NCI-H2196 (cell line): Measurements from ENCODE around the gene KAT8.
"Not testable (repeated sequence)": the region's sequence is repeated elsewhere in the genome, so short reads cannot be mapped to it uniquely, and the experiment has no call there.

Experiments used
- DNase-seq: peaks from one replicate; lab custom pipeline; 2025; ENCODE audit not compliant: unreplicated experiment; lab: John Stamatoyannopoulos, UW

Gene KAT8

GRCh38 chr16:31144418-31144817, 27.0 kb downstream of the KAT8 start:
- DNase-seq: not testable (repeated sequence)

GRCh38 chr16:31145398-31145990, 28.0 kb downstream of the KAT8 start:
- DNase-seq: no peak

- DNase-seq: no peak
Measured at GRCh38 chr16:31147574-31147973, 30.1 kb downstream of the KAT8 start.

- no peak for DNase-seq
Measured at GRCh38 chr16:31148281-31148728, 30.8 kb downstream of the KAT8 start.

GRCh38 chr16:31148896-31149295, 31.4 kb downstream of the KAT8 start:
- DNase-seq: no peak

GRCh38 chr16:31149332-31149731, 31.9 kb downstream of the KAT8 start:
- DNase-seq: no peak

GRCh38 chr16:31149894-31150890, 32.7 kb downstream of the KAT8 start, which contains the start of gene PRSS36:
Gene PRSS36 (minus strand): TSS chr16:31150066. CDS start chr16:31150035, 31 bp downstream.
- no peak for DNase-seq

GRCh38 chr16:31150976-31151375, 33.5 kb downstream of the KAT8 start:
- DNase-seq: not testable (repeated sequence)

- no peak for DNase-seq
Measured at GRCh38 chr16:31157136-31157535, 39.7 kb downstream of the KAT8 start.

GRCh38 chr16:31167315-31167714, 49.9 kb downstream of the KAT8 start:
- DNase-seq: no peak

GRCh38 chr16:31168848-31169247, 51.4 kb downstream of the KAT8 start:
- no peak for DNase-seq

GRCh38 chr16:31170048-31170447, 52.6 kb downstream of the KAT8 start:
- DNase-seq: peak; percentile 27

GRCh38 chr16:31177136-31177535, 59.7 kb downstream of the KAT8 start:
- DNase-seq: peak; percentile 64

- no peak for DNase-seq
Measured at GRCh38 chr16:31179219-31179746, 61.8 kb downstream of the KAT8 start.

- DNase-seq: peak; percentile 91
Measured at GRCh38 chr16:31179747-31180459, 62.4 kb downstream of the KAT8 start, which contains the start of gene FUS. Gene FUS (plus strand): TSS chr16:31180139. CDS start chr16:31180215, 76 bp downstream.
